GM23338 (cell line): Measurements from ENCODE around the gene FAM171A1. TPM values are rescaled to one million over a fixed set of nuclear protein-coding genes. Genes with fewer than 3 reads are reported as not detected.
A peak's percentile ranks its signal among the peaks of the same experiment; 100 is the strongest.

Source experiments
- ATAC-seq: fragments of 200-7000 bp; cut with Tn5 transposase; 3 replicates; pipeline ENCODE4 v1.9.1; 2020
- DNase-seq: peaks from one replicate; pipeline ENCODE4 v3.0.0-alpha.2; 2015; ENCODE audit warnings: low spot score
- H2AFZ ChIP-seq: fragments of 200-600 bp; sonication (generic); 2 replicates; pipeline ENCODE4 v1.8.0; 2016; ENCODE audit warnings: antibody characterized with exemption, mild to moderate bottlenecking, moderate library complexity
- H3F3A ChIP-seq: fragments of 200-600 bp; sonication (generic); replicated peaks from 2 replicates; pipeline ENCODE4 v1.8.0; 2017; ENCODE audit warnings: antibody characterized with exemption, mixed run types, low read depth
- H3K27ac ChIP-seq: fragments of 200-600 bp; sonication (generic); 2 replicates; pipeline ENCODE4 v1.6.1; 2016; ENCODE audit warnings: low read depth
- H3K27me3 ChIP-seq: fragments of 200-600 bp; sonication (generic); 2 replicates; pipeline ENCODE4 v1.8.0; 2016; ENCODE audit warnings: mild to moderate bottlenecking, mixed run types, moderate library complexity; ENCODE audit not compliant: insufficient read depth
- H3K36me3 ChIP-seq: fragments of 200-600 bp; sonication (generic); 2 replicates; pipeline ENCODE4 v1.8.0; 2016; ENCODE audit warnings: mild to moderate bottlenecking; ENCODE audit not compliant: insufficient read depth
- H3K4me1 ChIP-seq: fragments of 200-600 bp; sonication (generic); 2 replicates; pipeline ENCODE4 v1.8.0; 2016; ENCODE audit warnings: mild to moderate bottlenecking, moderate library complexity; ENCODE audit not compliant: insufficient read depth
- H3K4me2 ChIP-seq: fragments of 200-600 bp; sonication (generic); 2 replicates; pipeline ENCODE4 v1.7.1; 2017; ENCODE audit warnings: mixed run types
- H3K4me3 ChIP-seq: fragments of 200-600 bp; sonication (generic); 2 replicates; pipeline ENCODE4 v1.6.1; 2016; ENCODE audit warnings: mixed run types
- H3K79me2 ChIP-seq: fragments of 200-600 bp; sonication (generic); replicated peaks from 2 replicates; pipeline ENCODE4 v1.8.0; 2017; ENCODE audit warnings: mild to moderate bottlenecking; ENCODE audit not compliant: insufficient read depth
- H3K9me2 ChIP-seq: fragments of 200-600 bp; sonication (generic); 2 replicates; pipeline ENCODE4 v1.8.0; 2017; ENCODE audit not compliant: insufficient read depth
- H4K20me1 ChIP-seq: fragments of 200-600 bp; sonication (generic); replicated peaks from 2 replicates; pipeline ENCODE4 v1.8.0; 2017; ENCODE audit warnings: mild to moderate bottlenecking; ENCODE audit not compliant: insufficient read depth
- H3K27ac Mint-ChIP-seq: 2 replicates; pipeline ENCODE4 v1.8.0; 2020; ENCODE audit warnings: inconsistent platforms, mild to moderate bottlenecking, moderate library complexity, mixed read lengths
- H3K27me3 Mint-ChIP-seq: 3 replicates; pipeline ENCODE4 v1.8.0; 2022; ENCODE audit warnings: low read depth, mild to moderate bottlenecking, moderate library complexity, mixed read lengths, inconsistent platforms; ENCODE audit not compliant: insufficient read depth, poor library complexity
- H3K36me3 Mint-ChIP-seq: 3 replicates; pipeline ENCODE4 v1.8.0; 2021; ENCODE audit warnings: low read depth, mild to moderate bottlenecking, inconsistent platforms, moderate library complexity, mixed read lengths
- H3K4me1 Mint-ChIP-seq: 3 replicates; pipeline ENCODE4 v1.8.0; 2020; ENCODE audit warnings: mild to moderate bottlenecking, inconsistent platforms, mixed read lengths
- H3K4me3 Mint-ChIP-seq: 3 replicates; pipeline ENCODE4 v1.8.0; 2021; ENCODE audit warnings: moderate library complexity, mild to moderate bottlenecking, inconsistent platforms, mixed read lengths
- H3K9me3 Mint-ChIP-seq: 3 replicates; pipeline ENCODE4 v1.8.0; 2020; ENCODE audit warnings: moderate library complexity, mild to moderate bottlenecking, inconsistent platforms, mixed read lengths
- EZH2 ChIP-seq: fragments of 200-600 bp; sonication (generic); IDR thresholded peaks from one replicate; pipeline ENCODE4 v1.8.0; 2017; ENCODE audit warnings: antibody characterized with exemption, mild to moderate bottlenecking, low read depth; ENCODE audit not compliant: unreplicated experiment
- EZH2phosphoT487 ChIP-seq: fragments of 200-600 bp; sonication (generic); IDR thresholded peaks from one replicate; pipeline ENCODE4 v1.8.1; 2018; ENCODE audit warnings: antibody characterized with exemption; ENCODE audit not compliant: unreplicated experiment
- JUNB ChIP-seq: IDR thresholded peaks from one replicate; pipeline ENCODE4 v1.6.1; 2016; ENCODE audit warnings: antibody characterized with exemption; ENCODE audit not compliant: unreplicated experiment
- NANOG ChIP-seq: IDR thresholded peaks from 2 replicates; pipeline ENCODE4 v1.6.1; 2016; ENCODE audit warnings: antibody characterized with exemption, borderline replicate concordance
- POLR2AphosphoS5 ChIP-seq: IDR thresholded peaks from 2 replicates; pipeline ENCODE4 v1.6.1; 2016; ENCODE audit warnings: antibody characterized with exemption, low read depth
- STAT1 ChIP-seq: IDR thresholded peaks from one replicate; pipeline ENCODE4 v1.6.1; 2016; ENCODE audit warnings: antibody characterized with exemption; ENCODE audit not compliant: unreplicated experiment
- ZNF331 ChIP-seq: fragments of 250-450 bp; sonication (Bioruptor Pico); IDR thresholded peaks from 2 replicates; pipeline ENCODE4 v1.5.0; 2020; ENCODE audit warnings: low read depth, mild to moderate bottlenecking, moderate library complexity
- polyA plus RNA-seq: library from polyadenylated mRNA; unstranded; fragments of >200 nt; fragmentation: Nextera tagmentation; extraction: Ambion mirVana; gene quantifications from 2 replicates; pipeline ENCODE4 v1.2.1, GENCODE V29; 2016
- total RNA-seq: library from RNA; depleted of rRNA; stranded (reverse); fragments of >200 nt; shearing (Covaris generic); gene quantifications from 2 replicates; pipeline ENCODE4 v1.2.3, GENCODE V29; 2014
- TF ChIP-seq, protein P1 (sequence below), 2 experiments: fragments of 200-600 bp in 1 of 2; sonication (generic) in 1 of 2; conservative IDR thresholded peaks; 2 replicates each; pipeline versions ENCODE4 v1.5.1 to v1.6.1; 2016 to 2017; ENCODE audit warnings: antibody characterized with exemption in 2 of 2, low read depth in 2 of 2, mild to moderate bottlenecking in 2 of 2, moderate library complexity in 1 of 2
- TF ChIP-seq, protein P2 (sequence below): IDR thresholded peaks from one replicate; pipeline ENCODE4 v1.6.1; 2018; ENCODE audit warnings: antibody characterized with exemption; ENCODE audit not compliant: unreplicated experiment
- TF ChIP-seq, protein P3 (sequence below): IDR thresholded peaks from 2 replicates; pipeline ENCODE4 v1.6.1; 2016; ENCODE audit warnings: antibody characterized with exemption

The FAM171A1 gene
- total and polyA plus RNA-seq, 2 experiments from 2014 or later, result 11.3 to 32.2 TPM

DNA sequence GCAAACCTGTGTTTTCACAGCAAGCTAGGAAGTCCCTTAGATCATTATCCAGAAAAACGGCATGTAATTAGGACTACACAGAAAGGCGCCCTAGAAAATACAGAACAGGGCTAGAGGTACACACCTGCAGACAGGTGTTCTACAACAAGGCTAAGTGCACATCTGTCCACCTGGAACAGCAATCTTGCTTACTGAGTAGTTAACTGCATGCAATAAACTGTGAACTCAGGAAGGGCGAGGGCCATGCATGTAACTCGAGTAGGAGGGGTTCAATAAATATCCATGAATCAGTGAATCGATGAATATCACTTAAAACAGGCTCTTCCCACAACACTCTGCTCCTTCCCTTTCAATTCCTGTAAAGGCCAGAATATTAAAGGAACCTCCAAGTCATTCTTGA, 22.0 kb downstream of the FAM171A1 start:
- no peaks in the 10 kb centered on the region for H3F3A ChIP-seq
- Mint-ChIP-seq H3K9me3 (no peaks in the 10 kb centered on the region), H3K27me3 (peaks cover 5% of the 10 kb centered on the region), H3K36me3 (no peaks in the 10 kb centered on the region), H3K27ac (no peak overlapping the region), H3K4me1 (peaks cover 31% of the 10 kb centered on the region), H3K4me3 (no peak overlapping the region)
- TF ChIP-seq EZH2phosphoT487 (no peak), STAT1 (no peak), ZNF331 (CRISPR knock-in tag) (no peak), NANOG (no peak), JUNB (no peak)
- TF ChIP-seq, protein P1, sequence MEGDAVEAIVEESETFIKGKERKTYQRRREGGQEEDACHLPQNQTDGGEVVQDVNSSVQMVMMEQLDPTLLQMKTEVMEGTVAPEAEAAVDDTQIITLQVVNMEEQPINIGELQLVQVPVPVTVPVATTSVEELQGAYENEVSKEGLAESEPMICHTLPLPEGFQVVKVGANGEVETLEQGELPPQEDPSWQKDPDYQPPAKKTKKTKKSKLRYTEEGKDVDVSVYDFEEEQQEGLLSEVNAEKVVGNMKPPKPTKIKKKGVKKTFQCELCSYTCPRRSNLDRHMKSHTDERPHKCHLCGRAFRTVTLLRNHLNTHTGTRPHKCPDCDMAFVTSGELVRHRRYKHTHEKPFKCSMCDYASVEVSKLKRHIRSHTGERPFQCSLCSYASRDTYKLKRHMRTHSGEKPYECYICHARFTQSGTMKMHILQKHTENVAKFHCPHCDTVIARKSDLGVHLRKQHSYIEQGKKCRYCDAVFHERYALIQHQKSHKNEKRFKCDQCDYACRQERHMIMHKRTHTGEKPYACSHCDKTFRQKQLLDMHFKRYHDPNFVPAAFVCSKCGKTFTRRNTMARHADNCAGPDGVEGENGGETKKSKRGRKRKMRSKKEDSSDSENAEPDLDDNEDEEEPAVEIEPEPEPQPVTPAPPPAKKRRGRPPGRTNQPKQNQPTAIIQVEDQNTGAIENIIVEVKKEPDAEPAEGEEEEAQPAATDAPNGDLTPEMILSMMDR (conservative IDR thresholded peaks at IDR 0.05; ENCODE audit: low read depth in 2 of 2), result no peak
- TF ChIP-seq, protein P2, sequence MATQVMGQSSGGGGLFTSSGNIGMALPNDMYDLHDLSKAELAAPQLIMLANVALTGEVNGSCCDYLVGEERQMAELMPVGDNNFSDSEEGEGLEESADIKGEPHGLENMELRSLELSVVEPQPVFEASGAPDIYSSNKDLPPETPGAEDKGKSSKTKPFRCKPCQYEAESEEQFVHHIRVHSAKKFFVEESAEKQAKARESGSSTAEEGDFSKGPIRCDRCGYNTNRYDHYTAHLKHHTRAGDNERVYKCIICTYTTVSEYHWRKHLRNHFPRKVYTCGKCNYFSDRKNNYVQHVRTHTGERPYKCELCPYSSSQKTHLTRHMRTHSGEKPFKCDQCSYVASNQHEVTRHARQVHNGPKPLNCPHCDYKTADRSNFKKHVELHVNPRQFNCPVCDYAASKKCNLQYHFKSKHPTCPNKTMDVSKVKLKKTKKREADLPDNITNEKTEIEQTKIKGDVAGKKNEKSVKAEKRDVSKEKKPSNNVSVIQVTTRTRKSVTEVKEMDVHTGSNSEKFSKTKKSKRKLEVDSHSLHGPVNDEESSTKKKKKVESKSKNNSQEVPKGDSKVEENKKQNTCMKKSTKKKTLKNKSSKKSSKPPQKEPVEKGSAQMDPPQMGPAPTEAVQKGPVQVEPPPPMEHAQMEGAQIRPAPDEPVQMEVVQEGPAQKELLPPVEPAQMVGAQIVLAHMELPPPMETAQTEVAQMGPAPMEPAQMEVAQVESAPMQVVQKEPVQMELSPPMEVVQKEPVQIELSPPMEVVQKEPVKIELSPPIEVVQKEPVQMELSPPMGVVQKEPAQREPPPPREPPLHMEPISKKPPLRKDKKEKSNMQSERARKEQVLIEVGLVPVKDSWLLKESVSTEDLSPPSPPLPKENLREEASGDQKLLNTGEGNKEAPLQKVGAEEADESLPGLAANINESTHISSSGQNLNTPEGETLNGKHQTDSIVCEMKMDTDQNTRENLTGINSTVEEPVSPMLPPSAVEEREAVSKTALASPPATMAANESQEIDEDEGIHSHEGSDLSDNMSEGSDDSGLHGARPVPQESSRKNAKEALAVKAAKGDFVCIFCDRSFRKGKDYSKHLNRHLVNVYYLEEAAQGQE, result no peak
- TF ChIP-seq, protein P3, sequence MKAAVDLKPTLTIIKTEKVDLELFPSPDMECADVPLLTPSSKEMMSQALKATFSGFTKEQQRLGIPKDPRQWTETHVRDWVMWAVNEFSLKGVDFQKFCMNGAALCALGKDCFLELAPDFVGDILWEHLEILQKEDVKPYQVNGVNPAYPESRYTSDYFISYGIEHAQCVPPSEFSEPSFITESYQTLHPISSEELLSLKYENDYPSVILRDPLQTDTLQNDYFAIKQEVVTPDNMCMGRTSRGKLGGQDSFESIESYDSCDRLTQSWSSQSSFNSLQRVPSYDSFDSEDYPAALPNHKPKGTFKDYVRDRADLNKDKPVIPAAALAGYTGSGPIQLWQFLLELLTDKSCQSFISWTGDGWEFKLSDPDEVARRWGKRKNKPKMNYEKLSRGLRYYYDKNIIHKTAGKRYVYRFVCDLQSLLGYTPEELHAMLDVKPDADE, result no peak
- no peak overlapping the region for H3K4me2 ChIP-seq
- H3K4me3 ChIP-seq, result no peak overlapping the region
- peaks cover 18% of the 10 kb centered on the region; the same call in 1 of the 2 replicates for H3K4me1 ChIP-seq
- DNase-seq, result no peak
- no peaks in the 10 kb centered on the region for H3K36me3 ChIP-seq
- H3K9me2 ChIP-seq, result no peaks in the 10 kb centered on the region
- H2AFZ ChIP-seq, result no peak overlapping the region
- ATAC-seq, result no peak
- H3K27me3 ChIP-seq, result no peaks in the 10 kb centered on the region
- H4K20me1 ChIP-seq, result peaks cover 9% of the 10 kb centered on the region
- H3K79me2 ChIP-seq, result peaks cover 75% of the 10 kb centered on the region
- H3K27ac ChIP-seq, result no peak overlapping the region

GRCh38 chr10:15348579-15348978, 22.5 kb downstream of the FAM171A1 start:
- peaks cover 9% of the 10 kb centered on the region for H4K20me1 ChIP-seq
- Mint-ChIP-seq H3K27ac (no peak overlapping the region), H3K36me3 (no peaks in the 10 kb centered on the region), H3K9me3 (no peaks in the 10 kb centered on the region), H3K27me3 (peaks cover 3% of the 10 kb centered on the region), H3K4me3 (no peak overlapping the region), H3K4me1 (peaks cover 31% of the 10 kb centered on the region)
- no peaks in the 10 kb centered on the region for H3K36me3 ChIP-seq
- H3K9me2 ChIP-seq, result no peaks in the 10 kb centered on the region
- H3K4me1 ChIP-seq, result peaks cover 18% of the 10 kb centered on the region; the same call in 1 of the 2 replicates
- no peak overlapping the region for H3K4me3 ChIP-seq
- no peak overlapping the region for H3K4me2 ChIP-seq
- DNase-seq, result peak; percentile 15
- H3F3A ChIP-seq, result no peaks in the 10 kb centered on the region
- peaks cover 73% of the 10 kb centered on the region for H3K79me2 ChIP-seq
- no peak for TF ChIP-seq EZH2
- TF ChIP-seq JUNB, result no peak
- TF ChIP-seq, protein P1 (conservative IDR thresholded peaks at IDR 0.05; ENCODE audit: low read depth in 2 of 2), result no peak
- no peak for TF ChIP-seq EZH2phosphoT487
- no peak for TF ChIP-seq POLR2AphosphoS5
- ATAC-seq, result peak; percentile 22; the same call in 2 of the 3 replicates
- 0 out of 2 replicates have a peak overlapping the region, but pooled peaks have one; percentile 48 for H3K27ac ChIP-seq
- H2AFZ ChIP-seq, result no peak overlapping the region
- no peaks in the 10 kb centered on the region for H3K27me3 ChIP-seq
